GM23338 (cell line): ENCODE measurements around the gene BNIP5. TPM values are rescaled to one million over a fixed set of nuclear protein-coding genes. Genes with fewer than 3 reads are reported as not detected.

ENCODE experiments used
- ATAC-seq: fragments of 200-7000 bp; cut with Tn5 transposase; 3 replicates; pipeline ENCODE4 v1.9.1; 2020
- DNase-seq: peaks from one replicate; pipeline ENCODE4 v3.0.0-alpha.2; 2015; ENCODE audit warnings: low spot score
- H2AFZ ChIP-seq: fragments of 200-600 bp; sonication (generic); 2 replicates; pipeline ENCODE4 v1.8.0; 2016; ENCODE audit warnings: antibody characterized with exemption, mild to moderate bottlenecking, moderate library complexity
- H3F3A ChIP-seq: fragments of 200-600 bp; sonication (generic); replicated peaks from 2 replicates; pipeline ENCODE4 v1.8.0; 2017; ENCODE audit warnings: antibody characterized with exemption, mixed run types, low read depth
- H3K27ac ChIP-seq: fragments of 200-600 bp; sonication (generic); 2 replicates; pipeline ENCODE4 v1.6.1; 2016; ENCODE audit warnings: low read depth
- H3K27me3 ChIP-seq: fragments of 200-600 bp; sonication (generic); 2 replicates; pipeline ENCODE4 v1.8.0; 2016; ENCODE audit warnings: mild to moderate bottlenecking, mixed run types, moderate library complexity; ENCODE audit not compliant: insufficient read depth
- H3K36me3 ChIP-seq: fragments of 200-600 bp; sonication (generic); 2 replicates; pipeline ENCODE4 v1.8.0; 2016; ENCODE audit warnings: mild to moderate bottlenecking; ENCODE audit not compliant: insufficient read depth
- H3K4me1 ChIP-seq: fragments of 200-600 bp; sonication (generic); 2 replicates; pipeline ENCODE4 v1.8.0; 2016; ENCODE audit warnings: mild to moderate bottlenecking, moderate library complexity; ENCODE audit not compliant: insufficient read depth
- H3K4me2 ChIP-seq: fragments of 200-600 bp; sonication (generic); 2 replicates; pipeline ENCODE4 v1.7.1; 2017; ENCODE audit warnings: mixed run types
- H3K4me3 ChIP-seq: fragments of 200-600 bp; sonication (generic); 2 replicates; pipeline ENCODE4 v1.6.1; 2016; ENCODE audit warnings: mixed run types
- H3K79me2 ChIP-seq: fragments of 200-600 bp; sonication (generic); replicated peaks from 2 replicates; pipeline ENCODE4 v1.8.0; 2017; ENCODE audit warnings: mild to moderate bottlenecking; ENCODE audit not compliant: insufficient read depth
- H3K9me2 ChIP-seq: fragments of 200-600 bp; sonication (generic); 2 replicates; pipeline ENCODE4 v1.8.0; 2017; ENCODE audit not compliant: insufficient read depth
- H4K20me1 ChIP-seq: fragments of 200-600 bp; sonication (generic); replicated peaks from 2 replicates; pipeline ENCODE4 v1.8.0; 2017; ENCODE audit warnings: mild to moderate bottlenecking; ENCODE audit not compliant: insufficient read depth
- H3K27ac Mint-ChIP-seq: 2 replicates; pipeline ENCODE4 v1.8.0; 2020; ENCODE audit warnings: inconsistent platforms, mild to moderate bottlenecking, moderate library complexity, mixed read lengths
- H3K27me3 Mint-ChIP-seq: 3 replicates; pipeline ENCODE4 v1.8.0; 2022; ENCODE audit warnings: low read depth, mild to moderate bottlenecking, moderate library complexity, mixed read lengths, inconsistent platforms; ENCODE audit not compliant: insufficient read depth, poor library complexity
- H3K36me3 Mint-ChIP-seq: 3 replicates; pipeline ENCODE4 v1.8.0; 2021; ENCODE audit warnings: low read depth, mild to moderate bottlenecking, inconsistent platforms, moderate library complexity, mixed read lengths
- H3K4me1 Mint-ChIP-seq: 3 replicates; pipeline ENCODE4 v1.8.0; 2020; ENCODE audit warnings: mild to moderate bottlenecking, inconsistent platforms, mixed read lengths
- H3K4me3 Mint-ChIP-seq: 3 replicates; pipeline ENCODE4 v1.8.0; 2021; ENCODE audit warnings: moderate library complexity, mild to moderate bottlenecking, inconsistent platforms, mixed read lengths
- H3K9me3 Mint-ChIP-seq: 3 replicates; pipeline ENCODE4 v1.8.0; 2020; ENCODE audit warnings: moderate library complexity, mild to moderate bottlenecking, inconsistent platforms, mixed read lengths
- CREB1 ChIP-seq: fragments of 250-450 bp; sonication (Bioruptor Pico); IDR thresholded peaks from 2 replicates; pipeline ENCODE4 v1.5.0; 2020; ENCODE audit warnings: low read depth, mild to moderate bottlenecking, moderate library complexity
- CTCF ChIP-seq, 2 experiments: fragments of 200-600 bp in 1 of 2; sonication (generic) in 1 of 2; conservative IDR thresholded peaks; 2 replicates each; pipeline versions ENCODE4 v1.5.1 to v1.6.1; 2016 to 2017; ENCODE audit warnings: antibody characterized with exemption in 2 of 2, low read depth in 2 of 2, mild to moderate bottlenecking in 2 of 2, moderate library complexity in 1 of 2
- ETS1 ChIP-seq: IDR thresholded peaks from 2 replicates; pipeline ENCODE4 v1.6.1; 2016; ENCODE audit warnings: antibody characterized with exemption
- EZH2 ChIP-seq: fragments of 200-600 bp; sonication (generic); IDR thresholded peaks from one replicate; pipeline ENCODE4 v1.8.0; 2017; ENCODE audit warnings: antibody characterized with exemption, mild to moderate bottlenecking, low read depth; ENCODE audit not compliant: unreplicated experiment
- JUNB ChIP-seq: IDR thresholded peaks from one replicate; pipeline ENCODE4 v1.6.1; 2016; ENCODE audit warnings: antibody characterized with exemption; ENCODE audit not compliant: unreplicated experiment
- NANOG ChIP-seq: IDR thresholded peaks from 2 replicates; pipeline ENCODE4 v1.6.1; 2016; ENCODE audit warnings: antibody characterized with exemption, borderline replicate concordance
- REST ChIP-seq: IDR thresholded peaks from one replicate; pipeline ENCODE4 v1.6.1; 2018; ENCODE audit warnings: antibody characterized with exemption; ENCODE audit not compliant: unreplicated experiment
- STAT1 ChIP-seq: IDR thresholded peaks from one replicate; pipeline ENCODE4 v1.6.1; 2016; ENCODE audit warnings: antibody characterized with exemption; ENCODE audit not compliant: unreplicated experiment
- ZNF114 ChIP-seq: fragments of 250-450 bp; sonication (Bioruptor Pico); IDR thresholded peaks from 2 replicates; pipeline ENCODE4 v1.5.0; 2020; ENCODE audit warnings: mild to moderate bottlenecking, moderate library complexity
- ZNF331 ChIP-seq: fragments of 250-450 bp; sonication (Bioruptor Pico); IDR thresholded peaks from 2 replicates; pipeline ENCODE4 v1.5.0; 2020; ENCODE audit warnings: low read depth, mild to moderate bottlenecking, moderate library complexity
- ZNF462 ChIP-seq: fragments of 250-450 bp; sonication (Bioruptor Pico); IDR thresholded peaks from 2 replicates; pipeline ENCODE4 v1.5.0; 2020; ENCODE audit warnings: mild to moderate bottlenecking, moderate library complexity
- polyA plus RNA-seq: library from polyadenylated mRNA; unstranded; fragments of >200 nt; fragmentation: Nextera tagmentation; extraction: Ambion mirVana; gene quantifications from 2 replicates; pipeline ENCODE4 v1.2.1, GENCODE V29; 2016
- total RNA-seq: library from RNA; depleted of rRNA; stranded (reverse); fragments of >200 nt; shearing (Covaris generic); gene quantifications from 2 replicates; pipeline ENCODE4 v1.2.3, GENCODE V29; 2014

Gene BNIP5
- total and polyA plus RNA-seq, 2 experiments from 2014 or later: not detected

- H3K4me1 ChIP-seq: peaks cover 5% of the 10 kb centered on the region; the same call in 1 of the 2 replicates
- Mint-ChIP-seq H3K4me3 (no peak overlapping the region), H3K9me3 (no peaks in the 10 kb centered on the region), H3K36me3 (0 out of 3 replicates have a peak, but pooled peaks cover 3% of the 10 kb centered on the region), H3K4me1 (peaks cover 7% of the 10 kb centered on the region; the same call in 2 of the 3 replicates), H3K27ac (no peak overlapping the region), H3K27me3 (peaks cover 1% of the 10 kb centered on the region)
- no peaks in the 10 kb centered on the region for H3F3A ChIP-seq
- no peak overlapping the region for H2AFZ ChIP-seq
- H3K4me3 ChIP-seq: no peak overlapping the region
- H4K20me1 ChIP-seq: no peaks in the 10 kb centered on the region
- H3K36me3 ChIP-seq: no peaks in the 10 kb centered on the region
- no peaks in the 10 kb centered on the region for H3K79me2 ChIP-seq
- no peaks in the 10 kb centered on the region for H3K9me2 ChIP-seq
- TF ChIP-seq STAT1 (no peak), ZNF462 (CRISPR knock-in tag) (no peak), JUNB (no peak), NANOG (no peak), ZNF331 (CRISPR knock-in tag) (no peak), ETS1 (no peak), ZNF114 (CRISPR knock-in tag) (no peak), EZH2 (no peak), CTCF (conservative IDR thresholded peaks at IDR 0.05; ENCODE audit: low read depth in 2 of 2) (no peak), REST (no peak), CREB1 (CRISPR knock-in tag) (no peak)
- H3K27ac ChIP-seq: no peak overlapping the region
- H3K27me3 ChIP-seq: no peaks in the 10 kb centered on the region
- no peak for ATAC-seq
- no peak for DNase-seq
- no peak overlapping the region for H3K4me2 ChIP-seq
Observed at GRCh38 chr6:36308514-36308913, 28.2 kb downstream of the BNIP5 start.
